ENCODE measurements around the gene COLEC11.
"Not testable (repeated sequence)": the region's sequence is repeated elsewhere in the genome, so short reads cannot be mapped to it uniquely, and the experiment has no call there.

Gene COLEC11

DNA sequence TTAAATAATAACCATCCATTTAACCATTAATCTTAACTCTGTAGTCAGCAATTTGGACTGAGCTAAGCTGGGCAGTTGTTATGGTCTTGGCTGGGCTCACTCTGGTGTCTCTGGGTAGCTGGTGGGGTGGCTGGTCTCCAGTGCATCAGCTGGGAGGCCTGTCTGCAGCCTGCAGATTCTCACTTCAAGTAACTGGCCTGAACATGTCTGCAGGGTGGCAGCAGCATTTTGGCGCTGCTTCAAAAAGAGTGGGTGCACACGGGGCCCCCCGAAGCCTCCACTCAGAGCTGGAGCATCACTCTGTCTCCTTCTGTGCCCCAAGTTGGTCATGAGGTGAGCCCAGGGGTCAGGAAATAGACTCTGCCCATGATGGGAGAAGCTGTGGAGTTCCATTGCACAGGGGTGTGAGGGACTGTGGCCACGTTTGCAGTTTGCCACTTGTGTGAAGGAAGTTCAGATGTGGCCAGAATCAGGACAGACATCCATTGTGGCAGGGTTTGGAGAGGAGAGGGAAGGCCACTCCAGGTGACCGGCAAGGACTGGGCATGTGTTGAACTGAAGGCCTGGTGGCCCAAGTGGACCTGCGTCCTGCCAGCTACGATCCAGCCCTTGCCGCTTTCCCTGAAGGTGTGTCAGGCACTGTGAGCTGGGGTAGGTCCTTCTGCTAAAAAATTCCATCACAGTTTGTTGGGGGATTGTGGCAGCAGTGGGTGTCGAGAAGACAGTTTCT is 58.1 kb downstream of the COLEC11 start:
- DNase-seq (ENCODE audit: low read depth in 2 of 2) = no peak

- DNase-seq (ENCODE audit: low read depth in 2 of 2) = no peak
These were observed 59.1 kb downstream of the COLEC11 start for GRCh38 chr2:3654011-3654410.

GRCh38 chr2:3654531-3655225 is 59.8 kb downstream of the COLEC11 start:
- no peak for DNase-seq (ENCODE audit: low read depth in 2 of 2)

DNA sequence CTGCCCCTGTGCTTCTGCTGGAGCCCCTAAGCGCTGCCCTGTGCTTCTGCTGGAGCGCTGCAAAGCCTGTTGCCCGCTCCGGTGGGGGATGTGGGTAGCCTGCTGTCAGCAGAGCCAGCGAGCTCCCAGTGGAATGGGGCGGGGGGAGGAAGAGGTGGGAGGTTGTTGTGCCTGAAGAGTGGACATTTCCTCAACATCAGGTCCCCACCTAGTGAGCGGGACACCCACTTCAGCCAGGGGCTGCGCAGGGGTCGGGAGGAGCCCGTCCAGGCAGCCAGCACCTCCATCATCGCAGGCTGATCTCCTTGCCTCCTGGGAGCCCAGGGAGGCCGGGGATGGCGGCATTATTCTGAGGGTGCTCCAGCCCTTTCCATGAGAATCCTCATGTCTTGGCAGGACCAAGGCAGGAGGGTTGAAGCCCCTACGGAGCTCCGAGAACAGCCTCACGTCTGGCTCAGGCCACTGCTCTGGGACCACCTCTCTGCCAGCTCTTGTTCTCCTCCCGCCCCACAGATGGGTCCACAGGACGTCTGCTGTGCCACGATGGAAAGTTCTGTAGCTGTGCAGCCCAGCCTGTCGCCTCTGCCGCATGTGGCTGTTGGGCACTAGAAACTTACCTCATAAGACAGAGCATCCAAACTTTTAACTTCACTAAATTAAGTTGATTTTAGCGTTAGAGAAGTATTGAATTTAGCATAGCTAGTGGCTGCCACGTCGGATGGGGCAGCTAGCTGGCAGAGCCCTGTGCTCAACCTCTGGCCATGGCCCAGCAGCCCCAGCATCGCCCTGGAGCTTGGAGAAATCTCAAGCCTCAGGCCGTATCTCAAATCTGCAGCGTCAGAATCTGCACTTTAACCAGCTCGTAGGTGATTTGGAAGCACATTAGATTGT is 61.2 kb downstream of the COLEC11 start:
- no peak for DNase-seq (ENCODE audit: low read depth in 2 of 2)

DNA sequence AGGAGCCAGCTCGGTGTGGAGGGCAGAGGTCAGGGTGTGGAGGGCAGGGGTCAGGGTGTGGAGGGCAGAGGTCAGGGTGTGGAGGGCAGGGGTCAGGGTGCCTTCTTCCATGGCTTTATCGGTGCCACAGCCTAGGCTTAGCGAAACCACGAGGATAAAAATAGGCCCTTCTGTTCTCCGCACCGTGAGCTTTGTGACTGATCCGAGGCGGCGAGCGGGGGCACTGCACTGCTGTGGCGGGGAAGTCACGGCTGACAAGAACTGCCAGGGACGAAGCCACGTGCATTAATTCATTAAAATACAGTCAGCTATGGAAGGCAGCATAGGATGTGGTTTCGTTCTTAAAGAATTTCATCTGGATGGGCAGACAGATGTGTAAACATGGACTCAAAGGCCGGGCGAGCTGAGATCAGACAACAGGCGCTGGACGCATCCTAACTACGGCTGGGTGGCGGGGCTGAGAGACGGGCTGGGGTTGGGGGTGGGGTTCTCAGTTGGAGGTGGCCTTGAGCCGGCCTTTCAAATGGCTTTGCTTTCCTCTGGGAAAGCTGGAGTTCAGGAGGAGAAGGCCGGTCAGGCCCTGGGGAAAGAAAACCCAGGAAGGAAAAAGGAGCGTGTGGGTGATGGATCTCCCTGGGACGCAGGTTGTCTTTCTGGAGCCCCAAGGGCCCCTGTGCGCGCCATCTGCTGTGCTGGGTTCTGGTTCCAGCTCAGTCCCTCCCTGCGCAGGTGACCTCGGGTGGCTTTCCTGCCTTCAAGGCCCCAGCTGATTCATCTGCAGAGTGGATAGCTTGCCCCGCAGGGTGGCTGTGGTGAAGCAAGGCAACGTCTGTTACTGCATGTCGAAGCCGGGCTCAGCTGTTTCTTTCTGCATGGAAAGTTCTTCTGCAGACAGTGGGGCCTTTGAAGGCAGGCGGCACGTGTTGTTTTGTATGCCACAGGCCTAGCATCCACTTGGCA is 62.1 kb downstream of the COLEC11 start:
- DNase-seq (ENCODE audit: low read depth in 2 of 2) = no peak

DNA sequence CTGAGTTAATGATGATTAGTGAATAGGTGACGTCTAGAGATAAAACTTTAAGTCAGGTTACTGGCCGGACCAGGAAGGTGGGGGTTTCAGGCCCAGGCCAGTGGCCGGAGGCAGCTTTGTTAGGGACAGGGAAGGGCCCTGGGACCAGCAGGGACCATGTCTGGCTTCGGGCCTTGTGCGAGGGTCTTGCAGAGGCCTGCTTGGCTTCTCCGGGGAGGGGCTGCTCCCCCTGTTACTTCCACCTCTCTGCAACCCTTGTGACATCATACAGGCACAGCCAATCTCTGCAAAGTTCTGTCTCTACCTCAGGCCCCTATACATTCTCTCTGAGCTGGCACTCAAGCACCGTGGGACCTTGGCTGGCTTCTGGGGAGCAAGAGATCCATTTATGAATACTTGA is 63.0 kb downstream of the COLEC11 start, which contains the start of gene ALLC:
Gene ALLC (plus strand): TSS at position 320 of the 400 bp plus-strand sequence. CDS start 12,958 bp downstream, outside the sequence.
- no peak for DNase-seq (ENCODE audit: low read depth in 2 of 2)

DNA sequence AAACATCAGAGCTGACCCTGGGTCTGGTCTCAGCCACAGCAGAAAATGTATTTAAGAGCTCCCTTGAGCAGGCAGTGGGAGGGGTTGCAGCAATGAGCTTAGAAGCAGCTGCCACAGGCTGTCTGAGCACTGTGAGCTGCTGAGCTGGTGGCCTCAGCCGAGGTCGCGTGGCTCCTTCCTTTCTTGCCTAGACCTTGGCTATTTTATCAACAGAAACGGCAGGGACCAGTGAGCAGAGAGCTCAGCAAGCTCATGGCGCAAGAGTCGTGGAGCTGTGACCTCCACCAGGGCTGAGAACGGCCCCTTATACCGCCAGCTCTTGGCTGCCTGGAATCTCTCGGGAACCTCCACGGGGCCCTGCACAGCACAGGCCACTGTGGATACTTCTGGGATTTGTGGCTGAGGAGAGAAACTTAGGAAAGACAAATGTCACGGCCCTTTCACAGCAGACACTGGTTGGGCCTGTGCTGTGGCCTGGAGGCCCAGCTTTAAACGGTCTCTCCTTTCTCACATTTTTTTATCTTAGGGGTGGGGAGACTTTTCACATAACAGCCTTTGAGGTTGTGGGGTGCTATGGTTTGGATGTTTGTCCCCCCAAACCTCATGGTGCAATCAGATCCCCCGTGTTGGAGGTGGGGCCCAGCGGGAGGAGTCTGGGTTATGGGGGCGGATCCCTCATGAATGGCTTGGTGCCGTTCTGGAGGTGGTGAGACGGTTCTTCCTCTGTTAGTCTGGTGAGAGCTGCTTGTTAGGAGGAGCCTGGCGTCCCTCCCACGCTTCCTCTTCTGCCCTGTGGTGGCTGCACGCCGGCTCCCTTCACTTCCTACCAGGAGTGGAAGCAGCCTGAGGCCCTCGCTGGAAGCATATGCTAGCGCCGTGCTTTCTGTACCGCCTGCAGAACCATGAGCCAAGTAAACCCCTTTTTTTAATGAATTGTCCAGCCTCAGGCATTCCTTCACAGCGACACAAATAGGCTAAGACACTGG is 64.8 kb downstream of the COLEC11 start:
- no peak for DNase-seq (ENCODE audit: low read depth in 2 of 2)

DNA sequence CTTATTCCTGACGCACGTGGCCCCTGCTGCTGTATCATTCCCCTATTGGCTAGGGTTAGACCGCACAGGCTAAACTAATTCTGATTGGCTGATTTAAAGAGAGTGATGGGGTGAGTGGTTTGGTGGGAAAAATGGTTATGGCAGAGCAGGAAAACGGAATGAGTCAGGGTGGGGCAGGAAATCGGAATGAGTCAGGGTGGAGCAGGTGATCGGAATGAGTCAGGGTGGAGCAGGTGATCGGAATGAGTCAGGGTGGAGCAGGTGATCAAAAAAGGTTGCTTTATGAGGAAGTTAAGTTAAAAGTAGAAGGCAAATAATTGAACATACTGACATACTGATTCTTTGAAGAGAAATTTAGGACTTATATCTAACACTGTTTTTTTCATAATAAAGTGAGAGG is 65.7 kb downstream of the COLEC11 start:
- not testable (repeated sequence) for DNase-seq (ENCODE audit: low read depth in 2 of 2)

DNA sequence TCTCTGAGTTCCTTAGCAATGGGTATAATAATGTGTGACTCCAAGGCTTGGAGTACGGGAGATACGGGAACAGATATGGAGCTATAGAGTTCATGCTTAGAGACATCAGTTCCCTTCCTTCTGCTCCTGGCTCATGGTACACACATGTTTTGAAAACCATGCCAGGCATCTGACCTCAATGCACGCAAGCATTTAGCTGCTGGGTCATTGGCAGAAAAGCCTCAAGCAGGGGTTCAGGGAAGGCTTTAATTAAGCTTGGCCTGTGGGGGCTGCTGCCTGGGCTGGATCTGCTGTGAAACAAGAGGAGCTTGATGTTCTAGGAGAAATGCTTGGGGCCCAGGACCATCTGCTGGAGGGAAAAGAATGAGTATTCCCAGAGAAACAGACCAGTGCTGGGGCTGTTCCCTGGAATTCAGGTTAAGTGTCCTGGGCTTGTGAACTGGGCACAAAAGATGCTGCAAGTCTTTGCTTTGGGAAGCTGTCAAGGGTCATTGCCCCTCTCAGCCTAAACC is 66.3 kb downstream of the COLEC11 start:
- DNase-seq (ENCODE audit: low read depth in 2 of 2) = no peak

- DNase-seq (ENCODE audit: low read depth in 2 of 2) = no peak
These were observed 67.3 kb downstream of the COLEC11 start for GRCh38 chr2:3662239-3662638.

DNA sequence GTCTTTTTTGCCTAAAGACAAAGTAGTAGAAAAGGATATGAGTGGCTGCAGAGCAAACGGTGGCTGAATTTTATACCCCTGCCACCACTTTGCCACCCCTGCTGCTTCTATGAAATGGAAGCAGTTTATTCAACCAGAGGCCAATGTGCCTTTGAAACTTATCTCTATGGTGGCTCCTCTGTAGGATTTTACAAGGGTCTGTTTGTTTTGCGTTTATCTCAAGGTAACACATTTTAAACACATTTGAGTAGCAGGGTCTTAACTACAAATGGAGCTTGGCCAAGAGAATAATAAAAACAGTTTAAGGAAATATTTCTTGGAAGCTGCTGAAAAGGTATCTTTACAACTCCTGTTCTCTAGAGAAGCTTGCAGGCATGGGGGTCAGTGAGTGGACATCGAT is 69.2 kb downstream of the COLEC11 start:
- DNase-seq (ENCODE audit: low read depth in 2 of 2) = no peak

DNA sequence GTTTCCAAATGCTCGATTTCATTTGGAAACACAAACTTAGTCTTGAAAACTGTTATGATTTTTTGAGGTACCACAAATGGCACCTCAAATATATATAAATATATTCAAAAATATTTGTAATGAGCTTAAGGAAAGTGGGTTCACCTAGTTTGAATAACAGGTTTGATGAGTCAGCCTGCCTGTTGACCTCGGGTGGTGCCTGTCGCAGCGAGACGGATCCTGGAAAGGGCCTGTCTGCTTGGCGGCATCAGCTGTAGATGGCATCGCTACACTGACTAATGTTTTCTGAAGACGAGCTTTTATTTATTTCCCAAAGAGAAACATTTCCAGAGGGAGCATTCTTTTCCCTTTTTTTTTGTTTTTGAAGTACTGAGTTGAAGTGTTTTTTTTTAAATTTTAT is 70.0 kb downstream of the COLEC11 start:
- no peak for DNase-seq (ENCODE audit: low read depth in 2 of 2)

- DNase-seq (ENCODE audit: low read depth in 2 of 2) = no peak
These were observed 71.1 kb downstream of the COLEC11 start for GRCh38 chr2:3665886-3666612.

- no peak for DNase-seq (ENCODE audit: low read depth in 2 of 2)
These were observed 71.7 kb downstream of the COLEC11 start for GRCh38 chr2:3666613-3666975.

GRCh38 chr2:3667151-3667631 is 72.3 kb downstream of the COLEC11 start:
- no peak for DNase-seq (ENCODE audit: low read depth in 2 of 2)

GRCh38 chr2:3669656-3670055 is 74.7 kb downstream of the COLEC11 start:
- no peak for DNase-seq (ENCODE audit: low read depth in 2 of 2)

DNA sequence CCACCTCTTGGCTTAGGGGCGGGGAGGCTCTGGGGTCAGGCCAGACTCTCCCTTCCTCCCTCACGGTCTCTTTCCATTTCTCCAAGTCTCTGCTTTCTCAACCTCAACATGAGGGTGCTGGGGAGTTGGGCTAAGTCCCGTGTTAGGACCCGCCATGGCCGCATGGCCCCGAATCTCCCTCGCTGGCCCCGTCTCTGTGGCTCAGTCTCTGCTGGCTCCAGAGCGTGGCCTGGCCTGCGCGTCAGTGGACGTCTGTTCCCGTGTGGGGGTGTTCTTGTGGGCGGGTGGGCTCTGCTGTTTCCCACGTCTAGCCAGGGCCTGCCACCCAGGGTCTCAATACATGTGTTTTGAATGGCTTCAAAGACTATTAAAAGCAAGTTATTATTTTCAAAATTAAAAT is 75.5 kb downstream of the COLEC11 start:
- no peak for DNase-seq (ENCODE audit: low read depth in 2 of 2)

DNA sequence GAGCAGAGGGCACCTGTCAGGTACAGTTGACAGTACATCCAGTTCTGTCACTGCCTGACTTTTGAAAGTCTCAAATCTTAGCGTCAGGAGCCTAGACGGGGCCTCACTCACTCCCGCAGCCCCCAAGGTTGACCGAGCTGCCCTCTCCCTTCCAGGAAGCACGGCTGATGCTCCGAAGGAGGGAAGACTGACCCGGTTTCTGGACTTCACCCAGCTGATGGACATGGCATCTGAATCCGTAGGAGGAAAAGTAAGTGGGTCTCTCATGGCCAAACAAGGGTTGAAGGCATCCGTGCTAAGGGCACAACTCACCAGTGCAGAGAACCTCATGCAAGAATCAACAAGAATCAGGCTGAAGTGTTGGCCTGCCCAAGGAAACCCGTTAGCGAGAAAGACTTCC is 76.0 kb downstream of the COLEC11 start:
- no peak for DNase-seq (ENCODE audit: low read depth in 2 of 2)
